ENCODE results near the gene ALK.

GRCh38 chr2:29599946-29600345 lies 321.4 kb downstream of the ALK start:
- TF ChIP-seq CTCF (IDR thresholded peaks at IDR 0.05) (no peak), POLR2A (IDR thresholded peaks at IDR 0.05) (no peak)

Measured in thyroid gland (tissue), 4 donors.